GM21515 (cell line): ENCODE measurements around the gene FAR2.
"Not testable (repeated sequence)": the region's sequence is repeated elsewhere in the genome, so short reads cannot be mapped to it uniquely, and the experiment has no call there.

Experiments used
- ATAC-seq: cut with Tn5 transposase; IDR thresholded peaks from one replicate; pipeline ENCODE4 v1.9.1; 2021; ENCODE audit not compliant: unreplicated experiment

Gene FAR2

GRCh38 chr12:29316752-29317151, 167.7 kb downstream of the FAR2 start:
- ATAC-seq, result no peak

DNA sequence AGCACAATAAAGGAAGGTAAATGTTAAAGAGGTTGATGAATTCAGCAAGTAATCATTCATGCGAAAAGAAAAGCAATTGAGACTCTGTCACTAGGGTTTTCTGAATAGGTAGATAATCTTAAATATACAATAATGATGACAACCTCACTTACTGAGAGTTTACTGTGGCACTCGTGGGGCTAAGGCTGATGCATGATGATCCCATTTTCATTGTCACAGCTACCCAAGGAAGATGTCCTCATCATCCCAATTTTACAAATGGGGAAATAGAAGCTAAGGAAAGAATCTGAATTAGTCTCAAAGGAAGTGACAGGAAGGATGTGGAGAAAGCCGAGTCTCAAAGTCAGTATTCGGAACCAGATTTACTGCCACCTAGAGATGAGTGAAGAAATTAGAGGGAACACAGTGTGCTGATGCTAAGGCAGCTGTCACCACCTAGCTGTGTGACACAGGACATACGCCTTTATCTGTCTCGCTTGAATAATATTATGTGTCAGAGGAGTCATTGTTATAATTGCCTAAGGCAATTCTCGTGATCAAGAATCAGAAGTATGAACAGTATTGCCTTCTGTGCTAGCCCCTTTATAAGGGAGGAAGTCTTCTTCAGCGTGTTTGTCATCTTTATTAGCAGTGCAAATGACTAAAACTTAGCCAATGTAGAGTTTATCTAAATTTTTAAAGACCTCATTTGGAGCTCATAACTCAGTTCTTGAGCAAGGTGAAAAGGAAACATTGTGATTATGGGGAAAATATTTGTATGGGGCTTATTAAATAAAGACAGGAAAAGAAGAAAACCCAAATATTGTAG, 168.7 kb downstream of the FAR2 start:
- ATAC-seq, result peak; percentile 99

- ATAC-seq, result no peak
Measured at GRCh38 chr12:29320295-29321085, 171.4 kb downstream of the FAR2 start.

- no peak for ATAC-seq
Measured at GRCh38 chr12:29322157-29322556, 173.1 kb downstream of the FAR2 start.

DNA sequence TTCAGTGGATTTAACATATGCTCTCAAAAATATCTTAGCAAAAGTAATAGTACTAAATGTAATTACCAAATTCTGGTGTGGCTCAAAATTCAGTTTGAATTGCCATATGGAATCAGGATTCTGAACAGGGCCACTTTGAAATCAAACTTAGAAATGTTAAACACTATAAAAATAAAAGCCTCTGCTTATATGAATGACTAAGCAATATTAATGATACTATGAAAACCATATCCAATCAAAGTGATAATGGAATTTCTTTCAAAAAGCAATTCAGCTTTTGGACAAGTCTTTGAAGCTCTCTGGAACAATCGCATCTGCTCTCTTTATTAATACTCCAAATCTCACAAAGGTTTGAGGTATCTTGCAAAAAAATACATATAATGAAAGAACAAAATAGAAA, 180.3 kb downstream of the FAR2 start:
- no peak for ATAC-seq

DNA sequence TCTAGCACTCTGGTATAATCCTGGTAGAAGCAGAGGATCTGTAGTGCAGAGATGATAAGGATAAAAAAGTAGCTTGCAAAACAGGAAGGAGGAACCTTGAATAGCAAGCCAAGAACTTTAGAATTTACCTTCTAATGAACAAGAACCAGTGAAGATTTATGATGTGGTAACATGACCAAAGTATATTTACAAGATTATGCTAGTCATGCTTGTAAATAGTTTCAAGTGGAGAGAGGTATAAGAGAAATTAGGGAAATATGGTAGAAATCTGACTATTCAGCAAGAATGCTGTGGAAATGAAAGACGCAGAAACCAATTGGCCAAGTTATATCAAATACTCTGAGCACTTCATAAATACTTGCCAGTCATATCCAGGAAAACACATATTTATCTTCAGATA, 184.1 kb downstream of the FAR2 start:
- ATAC-seq, result no peak

GRCh38 chr12:29334937-29335336, 185.9 kb downstream of the FAR2 start:
- no peak for ATAC-seq

DNA sequence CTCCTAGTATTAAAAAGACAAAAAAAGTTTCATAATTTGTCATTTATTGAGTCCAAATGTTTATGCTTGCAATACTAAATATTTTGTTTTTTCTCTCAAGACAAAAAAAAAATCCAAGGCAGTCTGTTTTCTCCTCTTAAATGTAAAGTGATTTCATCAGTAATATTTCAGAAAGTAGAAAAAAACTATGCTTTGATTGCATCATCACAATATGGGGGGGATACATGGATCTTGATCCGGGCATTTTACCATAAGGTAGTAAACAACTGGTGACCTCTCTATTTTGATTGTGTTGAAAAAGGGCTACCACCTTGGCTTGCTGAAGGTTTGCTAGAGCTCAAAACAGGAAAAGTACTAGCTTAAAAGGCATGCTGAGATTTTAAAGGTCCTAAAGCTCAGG, 188.2 kb downstream of the FAR2 start:
- ATAC-seq, result no peak

DNA sequence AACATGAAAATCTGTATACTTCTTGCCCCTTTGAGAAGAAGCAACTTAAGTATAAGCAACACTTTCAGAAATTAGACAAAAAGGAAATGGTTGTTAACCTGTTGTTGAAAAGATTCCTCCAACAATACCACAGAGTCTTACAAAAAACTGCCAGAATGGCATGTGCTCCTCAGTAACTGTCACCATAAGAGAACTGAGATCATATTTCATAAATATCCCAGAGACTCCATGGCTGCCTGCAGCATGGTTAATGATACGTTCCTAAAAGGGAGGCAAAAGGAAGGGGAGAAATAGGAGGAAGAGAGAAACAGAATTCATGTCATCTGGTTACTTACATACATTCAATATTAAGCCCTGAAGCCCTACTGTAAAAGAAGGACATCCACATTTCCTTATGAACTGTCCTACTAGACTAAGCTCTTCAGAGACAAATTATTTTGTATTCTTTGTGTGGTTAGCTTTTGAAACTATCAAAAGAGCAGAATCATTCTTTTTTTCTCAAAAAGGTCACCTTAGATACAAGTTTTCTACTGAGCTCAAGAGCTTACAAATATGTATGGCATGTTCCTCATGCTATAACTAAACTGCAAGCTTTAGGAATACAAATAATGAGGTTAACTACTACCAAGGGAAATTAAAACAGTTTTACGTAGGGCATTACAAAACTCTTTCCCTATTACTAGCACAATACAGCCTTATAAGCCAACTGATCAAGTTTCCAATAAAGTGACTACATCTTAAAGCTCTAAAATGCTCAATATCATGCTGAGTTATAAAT, 194.1 kb downstream of the FAR2 start:
- no peak for ATAC-seq

DNA sequence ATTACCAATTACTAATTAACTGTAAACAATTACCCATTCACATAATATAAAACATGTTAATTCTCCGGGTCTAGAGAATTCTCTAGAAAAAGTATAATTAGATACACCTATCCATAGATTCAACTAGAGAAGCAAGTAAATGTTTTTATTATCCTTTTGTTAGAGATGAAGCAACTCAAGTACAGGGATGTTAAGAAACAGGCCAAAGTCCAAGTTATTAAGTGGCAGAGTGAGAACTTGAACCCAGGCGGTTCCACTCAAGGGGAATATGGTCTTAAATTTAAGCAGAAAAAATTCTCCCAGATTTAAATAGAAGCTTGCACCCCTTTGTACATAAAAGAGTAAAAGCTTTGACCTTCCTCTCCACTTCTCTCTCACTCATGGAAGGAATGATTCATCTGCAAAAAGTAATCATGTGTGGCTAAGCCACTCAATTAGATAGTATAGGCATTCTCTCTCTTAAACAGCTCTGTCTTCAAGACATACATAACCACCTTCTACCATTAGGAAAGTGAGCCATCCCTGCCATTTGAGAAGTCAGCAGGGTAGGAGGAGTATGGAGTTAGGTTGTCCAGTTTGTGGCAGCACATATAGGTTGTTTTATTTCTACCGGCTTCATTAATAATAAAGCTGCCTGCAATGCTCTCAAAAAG, 197.8 kb downstream of the FAR2 start:
- ATAC-seq, result no peak

- no peak for ATAC-seq
Measured at GRCh38 chr12:29350080-29350479, 201.0 kb downstream of the FAR2 start.

DNA sequence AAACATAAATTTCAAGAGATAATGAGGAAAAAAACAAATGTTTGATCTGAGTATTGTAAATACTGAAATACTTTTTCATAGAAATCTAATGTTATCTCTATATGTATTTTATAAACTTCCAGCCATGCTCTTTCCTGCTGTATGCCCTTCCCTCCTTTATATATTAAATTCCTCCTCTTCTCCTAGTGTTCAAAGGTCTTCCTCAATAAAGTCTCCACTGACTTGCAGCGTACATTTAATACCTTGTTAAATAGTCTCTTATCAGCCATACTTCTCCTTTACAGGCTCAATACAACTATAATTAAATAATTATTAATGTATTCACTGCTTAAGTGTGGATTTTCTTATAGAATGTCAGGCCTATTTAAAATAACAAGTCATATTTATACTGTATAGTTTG, 205.9 kb downstream of the FAR2 start:
- no peak for ATAC-seq

DNA sequence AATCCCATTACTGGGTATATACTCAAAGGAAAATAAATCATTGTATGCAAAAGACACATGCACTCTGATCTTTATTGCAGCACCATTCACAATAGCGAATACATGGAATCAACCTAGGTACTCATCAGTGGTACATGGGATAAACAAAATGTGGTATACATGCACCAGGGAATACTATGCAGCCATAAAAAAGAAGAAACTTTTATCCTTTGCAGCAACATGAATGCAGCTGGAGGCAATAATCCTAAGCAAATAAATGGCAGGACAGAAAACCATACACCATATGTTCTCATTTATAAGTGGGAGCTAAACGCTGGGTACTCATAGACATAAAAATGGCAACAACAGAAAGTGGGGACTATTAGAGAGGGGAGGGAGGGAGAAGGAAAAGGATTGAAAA, 216.0 kb downstream of the FAR2 start:
- ATAC-seq, result no peak

- no peak for ATAC-seq
Measured at GRCh38 chr12:29374012-29374411, 224.9 kb downstream of the FAR2 start.

DNA sequence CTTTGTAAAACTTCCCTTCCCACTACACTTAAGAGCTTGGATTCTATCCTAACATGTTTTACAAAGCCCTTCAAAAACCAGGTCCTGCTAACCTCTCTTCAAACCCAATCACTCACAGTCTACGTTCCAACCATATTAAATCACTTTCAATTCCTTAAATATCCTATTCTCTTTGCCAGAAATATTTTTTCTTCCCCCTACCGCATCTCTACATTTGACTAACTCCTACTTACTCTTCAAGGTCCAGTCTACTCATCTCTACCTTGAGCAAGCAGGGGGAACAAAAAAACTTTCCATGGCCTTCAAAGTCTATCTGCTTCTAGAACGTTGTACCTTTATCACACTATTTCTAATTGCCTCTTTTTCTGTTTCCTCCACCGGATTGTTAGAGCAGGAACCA, 225.8 kb downstream of the FAR2 start:
- no peak for ATAC-seq

- no peak for ATAC-seq
Measured at GRCh38 chr12:29376118-29376517, 227.0 kb downstream of the FAR2 start.

DNA sequence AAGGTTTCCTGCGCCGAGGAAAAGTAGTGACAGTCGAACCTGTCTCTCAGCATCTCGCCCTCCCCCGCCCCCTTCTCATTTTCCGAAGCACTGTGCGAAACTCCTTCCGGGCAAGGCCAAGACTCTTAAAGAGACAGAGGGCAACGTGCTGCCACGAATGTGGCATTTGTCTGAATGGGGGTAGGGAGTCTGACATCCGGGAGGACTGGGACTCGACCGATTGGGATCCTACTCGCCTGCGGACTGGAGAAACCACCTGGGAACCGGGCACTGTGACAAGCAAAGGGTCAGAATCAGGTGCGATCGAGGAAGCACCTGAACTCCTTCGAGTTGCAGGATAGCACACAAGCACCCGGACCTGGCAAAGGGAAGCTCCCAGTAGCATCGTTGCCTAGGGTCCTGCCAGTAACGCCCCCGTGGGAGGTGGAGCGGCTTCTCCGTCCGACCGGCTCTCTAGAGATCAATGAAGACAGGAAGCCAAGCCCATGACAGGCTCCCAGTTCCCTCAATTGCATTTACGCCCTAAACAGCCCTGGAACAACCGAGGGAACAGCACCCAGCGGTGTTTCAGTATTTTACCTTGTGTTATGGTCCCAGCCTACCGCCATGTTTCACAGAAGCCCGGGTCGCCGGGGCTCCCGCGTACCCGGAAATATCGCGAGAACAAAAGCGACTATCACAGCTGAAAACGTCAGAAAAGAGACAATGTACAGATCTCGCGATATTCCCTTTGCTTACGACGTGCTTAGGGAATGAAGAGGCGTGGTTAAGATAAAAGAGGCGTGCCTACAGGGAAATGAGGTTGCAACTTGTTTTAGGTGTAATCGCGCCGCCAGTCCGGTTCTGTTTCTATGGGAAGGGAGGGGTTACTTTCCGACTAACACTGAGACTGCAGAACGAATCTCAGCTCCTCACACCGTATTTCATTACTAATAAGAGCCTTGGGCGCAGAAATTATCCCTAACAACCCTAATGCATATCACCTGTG, 231.8 kb downstream of the FAR2 start, which contains the start of gene ERGIC2:
Gene ERGIC2, minus strand, starts transcription at position 637 of the 988 bp plus-strand sequence. CDS start 9,539 bp downstream, outside the sequence.
- ATAC-seq, result peak; percentile 98

DNA sequence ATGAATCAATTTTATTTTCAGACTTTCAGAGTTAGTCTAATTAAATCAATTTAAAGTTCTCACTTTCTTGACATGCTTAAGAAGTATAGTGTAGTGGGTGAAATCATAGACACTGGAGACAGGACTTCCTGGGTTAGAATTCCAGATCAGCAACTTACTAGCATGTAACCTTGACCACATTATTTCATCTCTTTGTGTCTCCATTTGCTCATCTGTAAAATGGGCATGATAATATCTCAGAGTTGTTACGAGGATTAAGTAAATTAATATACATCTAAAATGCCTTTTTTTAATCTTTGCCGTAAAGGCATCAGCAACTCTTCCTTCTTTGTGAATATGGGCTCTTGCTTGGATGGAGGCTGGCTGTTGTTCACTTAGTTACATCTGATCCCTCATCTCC, 233.2 kb downstream of the FAR2 start:
- no peak for ATAC-seq

- not testable (repeated sequence) for ATAC-seq
Measured at GRCh38 chr12:29385194-29385593, 236.1 kb downstream of the FAR2 start.
